Measurements from ENCODE around the gene KATNB1.
"Not testable (repeated sequence)": the region's sequence is repeated elsewhere in the genome, so short reads cannot be mapped to it uniquely, and the experiment has no call there.

KATNB1 gene

GRCh38 chr16:57742543-57742942, 7.0 kb downstream of the KATNB1 start:
- DNase-seq (ENCODE audit: low read depth in 2 of 3, low spot score in 1 of 3), result no peak

GRCh38 chr16:57743458-57743857, 7.9 kb downstream of the KATNB1 start:
- DNase-seq (ENCODE audit: low read depth in 2 of 3, low spot score in 1 of 3), result no peak

- no peak for DNase-seq (ENCODE audit: low read depth in 2 of 3, low spot score in 1 of 3)
Observed at GRCh38 chr16:57743886-57744641, 8.5 kb downstream of the KATNB1 start.

- no peak for DNase-seq (ENCODE audit: low read depth in 2 of 3, low spot score in 1 of 3)
Observed at GRCh38 chr16:57744642-57744903, 9.0 kb downstream of the KATNB1 start.

GRCh38 chr16:57745768-57746167, 10.2 kb downstream of the KATNB1 start:
- DNase-seq (ENCODE audit: low read depth in 2 of 3, low spot score in 1 of 3), result no peak

GRCh38 chr16:57746316-57746715, 10.7 kb downstream of the KATNB1 start:
- DNase-seq (ENCODE audit: low read depth in 2 of 3, low spot score in 1 of 3), result not testable (repeated sequence)

- no peak for DNase-seq (ENCODE audit: low read depth in 2 of 3, low spot score in 1 of 3)
Observed at GRCh38 chr16:57747091-57747490, 11.5 kb downstream of the KATNB1 start.

DNA sequence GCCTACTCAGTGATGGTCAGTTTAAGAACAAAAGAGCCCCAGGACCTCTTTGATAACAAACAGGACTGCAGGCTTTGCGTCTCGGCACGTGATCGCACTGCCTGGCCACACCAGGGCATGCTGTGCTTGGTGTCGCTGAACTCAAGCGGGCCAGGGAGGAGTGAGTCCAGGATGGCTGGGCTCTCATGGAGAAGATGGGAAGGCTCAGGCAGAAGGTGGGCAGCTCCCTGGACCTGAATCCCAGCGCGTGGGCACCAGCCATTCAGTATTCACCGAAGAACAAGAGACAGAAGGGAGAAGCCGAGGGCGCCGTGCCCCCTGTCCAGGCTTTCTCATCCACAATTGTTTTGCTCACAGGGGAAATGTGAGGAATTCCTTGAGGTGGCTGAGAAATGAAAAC, 11.9 kb downstream of the KATNB1 start:
- no peak for DNase-seq (ENCODE audit: low read depth in 2 of 3, low spot score in 1 of 3)

- DNase-seq (ENCODE audit: low read depth in 2 of 3, low spot score in 1 of 3), result no peak
Observed at GRCh38 chr16:57747996-57748395, 12.4 kb downstream of the KATNB1 start.

DNA sequence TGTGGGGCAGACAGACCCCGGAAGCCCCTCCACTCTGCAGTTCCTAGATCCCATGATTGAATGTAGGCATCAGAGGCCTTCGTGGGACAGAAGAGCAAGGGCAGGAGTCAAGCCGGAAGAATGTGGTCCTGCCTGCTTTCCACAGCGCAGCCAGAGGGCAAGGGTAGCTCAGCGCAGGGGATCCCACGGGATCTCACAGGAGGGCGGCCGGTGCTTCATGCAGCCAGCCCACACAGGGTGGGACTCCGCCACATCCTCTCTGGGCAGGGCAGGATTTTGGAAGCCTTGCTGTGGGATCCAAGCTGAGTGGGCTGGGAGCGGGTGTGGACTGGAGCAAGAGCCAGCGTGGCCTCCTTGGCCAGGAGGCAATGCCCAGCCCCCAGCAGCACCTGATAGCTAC, 13.0 kb downstream of the KATNB1 start:
- DNase-seq (ENCODE audit: low read depth in 2 of 3, low spot score in 1 of 3), result no peak

DNA sequence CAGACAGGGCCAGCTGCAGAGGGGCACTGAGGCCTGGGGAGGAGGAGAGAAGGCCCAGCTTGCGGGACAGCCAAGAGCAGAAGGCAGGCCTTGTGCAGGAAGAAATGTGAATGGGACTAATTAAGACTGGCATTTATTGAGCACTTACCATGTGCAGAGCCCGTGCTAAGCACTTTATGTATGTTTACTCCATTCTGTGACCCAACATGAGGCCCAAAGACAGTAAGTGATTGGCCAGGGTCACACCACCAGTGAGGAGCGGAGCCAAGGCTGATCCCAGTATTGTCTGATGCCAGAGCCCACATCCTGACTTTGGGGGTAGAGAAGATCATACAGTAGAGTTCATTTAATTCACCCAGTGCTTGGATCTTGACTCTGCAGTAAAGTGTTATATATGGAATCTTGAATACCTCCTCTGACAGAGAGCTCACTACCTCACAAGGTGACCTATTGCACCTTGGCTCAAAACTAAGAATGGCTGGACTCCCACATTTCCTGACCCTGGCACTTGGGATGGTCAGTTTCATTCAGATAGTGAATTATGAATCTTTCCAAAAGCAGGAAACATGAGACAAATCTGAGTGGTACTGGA, 13.6 kb downstream of the KATNB1 start:
- DNase-seq (ENCODE audit: low read depth in 2 of 3, low spot score in 1 of 3), result no peak

DNA sequence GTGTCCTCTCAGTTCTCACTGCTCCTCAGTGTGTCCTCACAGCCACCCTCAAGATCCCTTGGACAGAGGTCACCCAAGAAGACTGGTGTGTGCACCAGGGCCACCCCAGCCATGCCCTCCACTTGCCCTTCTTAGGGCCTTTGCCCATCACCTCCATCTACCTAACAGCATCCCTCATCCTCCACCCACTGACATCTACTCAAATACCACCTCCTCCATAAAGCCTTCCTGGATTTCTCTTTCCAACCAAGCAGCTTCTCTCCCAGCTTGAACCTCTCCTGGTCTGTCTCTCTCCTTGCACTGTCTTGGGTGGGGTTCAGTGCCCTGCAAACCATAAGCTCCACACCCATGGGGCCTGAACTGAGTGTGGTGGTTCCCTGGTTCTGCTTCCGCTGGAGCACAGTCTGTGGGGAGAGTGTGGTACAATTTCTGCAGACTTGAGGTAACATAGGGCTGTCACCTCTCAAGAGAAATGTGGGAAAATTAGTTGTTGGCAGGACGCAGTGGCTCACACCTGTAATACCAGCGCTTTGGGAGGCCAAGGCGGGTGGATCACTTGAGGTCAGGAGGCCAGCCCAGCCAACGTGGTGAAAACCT, 14.4 kb downstream of the KATNB1 start:
- no peak for DNase-seq (ENCODE audit: low read depth in 2 of 3, low spot score in 1 of 3)

DNA sequence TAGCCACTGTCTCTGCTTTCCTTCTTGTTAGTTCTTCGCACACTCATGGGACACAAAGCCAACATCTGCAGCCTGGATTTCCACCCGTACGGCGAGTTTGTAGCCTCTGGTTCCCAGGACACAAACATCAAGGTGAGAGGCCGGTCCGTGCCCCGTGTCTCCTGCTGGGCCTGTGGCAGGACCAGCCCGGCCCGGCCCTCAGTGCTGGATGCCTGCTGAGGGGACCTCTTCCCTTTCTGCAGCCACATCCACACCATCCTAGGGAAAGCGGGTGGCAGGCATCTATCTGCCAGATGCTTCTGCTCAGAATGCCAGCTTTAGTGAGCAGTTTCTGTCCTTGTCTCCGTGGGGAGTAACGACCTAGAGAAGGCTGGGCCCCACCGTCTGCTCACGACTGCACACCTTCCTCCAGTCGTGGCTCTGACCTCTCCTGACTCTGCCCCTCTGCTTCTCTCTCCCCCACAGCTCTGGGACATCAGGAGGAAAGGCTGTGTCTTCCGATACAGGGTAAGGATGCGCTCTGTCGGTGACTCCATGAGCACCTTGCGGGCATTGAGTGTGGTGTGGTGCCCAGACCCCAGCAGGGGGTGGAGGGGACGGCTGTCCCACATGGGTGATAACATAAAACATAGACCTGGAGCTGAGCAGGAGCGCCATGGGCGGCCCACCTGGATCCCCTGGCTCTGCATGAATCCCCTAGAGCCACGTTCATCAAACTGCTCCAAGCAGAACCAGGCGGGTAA, 15.4 kb downstream of the KATNB1 start:
- no peak for DNase-seq (ENCODE audit: low read depth in 2 of 3, low spot score in 1 of 3)

- no peak for DNase-seq (ENCODE audit: low read depth in 2 of 3, low spot score in 1 of 3)
Observed at GRCh38 chr16:57751539-57752202, 16.1 kb downstream of the KATNB1 start.

DNA sequence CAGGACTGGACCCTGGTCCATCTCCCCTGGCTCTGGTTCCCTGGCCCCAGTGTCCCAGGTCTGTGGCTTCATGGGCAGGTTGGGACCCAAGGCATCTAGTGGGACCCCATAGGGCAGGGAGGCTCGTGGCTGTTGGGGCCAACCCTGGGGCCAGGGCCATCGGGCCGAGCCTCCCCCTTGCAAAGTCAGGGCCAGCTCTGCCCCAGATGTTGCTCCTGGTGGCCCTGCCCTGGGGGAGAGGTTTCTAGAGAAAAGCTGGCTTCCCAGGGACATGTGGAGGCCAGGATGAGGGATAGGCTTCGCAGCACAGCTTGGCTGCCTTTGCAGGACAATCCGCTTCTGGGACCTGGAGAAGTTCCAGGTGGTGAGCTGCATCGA, 16.6 kb downstream of the KATNB1 start:
- no peak for DNase-seq (ENCODE audit: low read depth in 2 of 3, low spot score in 1 of 3)

DNA sequence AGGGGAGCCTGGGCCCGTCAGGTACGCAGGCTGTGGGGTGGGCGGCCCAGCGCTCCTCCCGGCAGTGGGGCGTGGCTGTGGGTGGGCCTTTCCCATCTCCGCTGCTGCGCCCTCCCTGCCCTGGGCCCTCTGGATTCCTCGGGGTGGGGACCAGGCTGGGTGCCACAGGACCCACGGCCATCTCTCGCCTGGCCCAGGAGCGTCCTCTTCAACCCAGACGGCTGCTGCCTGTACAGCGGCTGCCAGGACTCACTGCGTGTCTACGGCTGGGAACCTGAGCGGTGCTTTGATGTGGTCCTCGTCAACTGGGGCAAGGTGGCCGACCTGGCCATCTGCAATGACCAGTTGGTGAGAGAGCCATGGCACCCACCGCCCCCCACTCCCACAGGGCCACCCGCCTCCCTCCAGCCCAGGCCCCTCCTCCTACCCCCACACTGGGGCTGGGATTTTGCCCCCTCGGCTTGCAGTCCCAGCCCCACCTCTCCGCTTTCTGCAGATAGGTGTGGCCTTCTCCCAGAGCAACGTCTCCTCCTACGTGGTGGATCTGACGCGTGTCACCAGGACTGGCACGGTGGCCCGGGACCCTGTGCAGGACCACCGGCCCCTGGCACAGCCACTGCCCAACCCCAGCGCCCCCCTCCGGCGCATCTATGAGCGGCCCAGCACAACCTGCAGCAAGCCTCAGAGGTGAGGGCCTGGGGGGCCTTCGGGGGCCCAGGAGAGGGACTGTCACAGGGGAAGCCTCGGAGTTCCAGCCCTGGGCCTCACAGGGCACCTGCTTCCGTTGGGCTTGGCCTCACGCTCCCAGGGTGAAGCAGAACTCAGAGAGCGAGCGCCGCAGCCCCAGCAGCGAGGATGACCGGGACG, 17.2 kb downstream of the KATNB1 start:
- DNase-seq (ENCODE audit: low read depth in 2 of 3, low spot score in 1 of 3), result no peak

DNA sequence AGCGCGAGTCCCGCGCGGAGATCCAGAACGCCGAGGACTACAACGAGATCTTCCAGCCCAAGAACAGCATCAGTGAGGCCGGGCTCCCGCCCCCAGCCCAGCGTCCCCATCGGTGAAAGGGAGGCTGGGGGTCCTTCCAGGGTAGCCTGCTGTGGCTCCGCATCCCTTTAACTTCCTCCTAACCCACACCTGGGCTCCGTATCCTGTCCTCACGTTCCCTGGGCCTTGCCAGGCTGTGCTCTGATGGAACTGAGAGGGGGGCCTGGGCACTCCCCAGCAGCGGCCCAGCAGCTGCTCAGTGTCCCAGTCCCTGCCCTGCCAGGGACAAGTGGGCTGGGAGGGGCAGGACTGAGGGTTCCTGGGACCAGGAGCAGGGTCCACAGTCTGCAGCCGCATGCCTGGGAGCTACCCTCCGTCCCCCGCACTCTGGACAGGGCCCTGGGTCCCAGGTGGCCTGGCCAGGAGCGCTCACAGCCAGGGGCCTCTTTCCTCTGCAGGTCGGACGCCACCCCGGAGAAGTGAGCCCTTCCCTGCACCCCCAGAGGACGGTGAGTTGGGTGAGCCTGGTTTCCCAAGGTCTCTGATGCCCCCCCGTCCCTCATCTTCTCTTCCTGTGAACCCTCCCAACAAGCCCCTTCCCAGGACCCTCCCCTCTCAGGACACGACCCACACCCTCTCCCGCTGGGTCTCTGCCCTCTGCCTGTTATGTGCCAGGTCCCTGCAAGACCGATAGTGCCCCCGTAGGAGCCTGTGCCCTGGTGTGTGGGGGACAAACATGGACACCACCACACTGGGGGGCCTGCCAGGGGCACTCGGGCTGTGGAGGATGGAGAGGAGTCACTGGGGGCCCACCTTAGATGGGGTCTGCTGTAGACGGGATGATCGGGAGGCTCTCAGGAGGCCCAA, 18.1 kb downstream of the KATNB1 start:
- DNase-seq (ENCODE audit: low read depth in 2 of 3, low spot score in 1 of 3), result no peak

DNA sequence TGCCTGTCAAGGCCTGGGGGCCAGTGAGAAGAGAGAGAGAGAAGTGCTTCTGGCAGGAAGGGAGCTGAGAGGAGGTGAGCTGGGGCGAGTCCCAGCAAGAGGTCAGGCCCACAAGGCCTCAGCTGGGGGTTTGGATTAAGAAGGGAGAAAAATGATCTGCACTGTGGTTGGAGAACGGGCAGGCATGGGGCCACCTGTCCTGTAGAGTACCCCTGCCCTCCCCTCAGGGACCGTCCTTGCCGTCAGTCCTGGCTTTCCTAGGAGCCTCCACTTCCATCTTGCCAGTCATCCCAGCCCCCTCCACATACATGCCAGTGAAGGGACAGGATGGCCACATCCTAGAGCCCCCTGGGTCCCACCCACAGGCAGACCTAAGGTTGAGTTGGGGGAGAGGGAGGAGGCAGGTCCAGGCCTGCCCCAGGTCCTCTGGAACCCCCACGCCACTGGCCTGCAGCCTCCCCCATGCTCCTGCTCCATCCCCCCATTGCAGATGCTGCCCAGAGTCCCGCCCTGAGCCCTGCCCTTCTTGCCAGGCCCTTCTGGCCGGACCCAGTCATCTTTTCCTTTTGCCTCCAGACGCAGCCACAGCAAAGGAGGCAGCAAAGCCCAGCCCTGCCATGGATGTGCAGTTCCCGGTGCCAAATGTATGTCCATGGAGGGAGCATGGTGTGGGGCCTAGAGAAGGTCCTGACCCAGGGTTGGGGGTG, 18.9 kb downstream of the KATNB1 start:
- DNase-seq (ENCODE audit: low read depth in 2 of 3, low spot score in 1 of 3), result no peak

DNA sequence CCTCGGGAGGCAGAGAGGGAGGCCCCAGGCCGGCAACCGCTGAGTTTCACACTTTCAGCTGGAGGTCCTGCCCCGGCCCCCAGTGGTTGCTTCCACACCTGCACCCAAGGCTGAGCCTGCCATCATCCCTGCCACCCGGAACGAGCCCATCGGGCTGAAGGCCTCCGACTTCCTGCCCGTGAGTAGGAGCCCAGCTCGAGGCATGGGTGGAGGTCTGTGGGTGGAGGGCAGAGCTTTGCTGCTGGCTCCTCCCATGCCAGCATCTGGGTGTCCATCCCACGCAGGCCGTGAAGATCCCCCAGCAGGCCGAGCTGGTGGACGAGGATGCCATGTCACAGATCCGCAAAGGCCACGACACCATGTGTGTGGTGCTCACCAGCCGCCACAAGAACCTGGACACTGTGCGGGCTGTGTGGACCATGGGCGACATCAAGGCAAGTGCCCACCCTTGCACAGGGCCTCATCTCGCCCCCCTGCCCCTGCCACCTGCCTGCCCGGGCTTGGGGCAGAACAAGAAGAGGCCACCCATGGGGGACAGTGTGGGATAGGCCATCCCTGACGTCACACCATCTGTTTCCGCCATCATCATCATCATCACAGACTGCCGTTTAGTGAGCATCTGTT, 19.6 kb downstream of the KATNB1 start:
- DNase-seq (ENCODE audit: low read depth in 2 of 3, low spot score in 1 of 3), result no peak
